NB4 (cell line): ENCODE measurements around the gene INSC.

Experiments
- POLR2A ChIP-seq: IDR thresholded peaks from 2 replicates; pipeline ENCODE4 v1.6.1; 2011; ENCODE audit warnings: mild to moderate bottlenecking; ENCODE audit not compliant: insufficient read length; ENCODE audit errors: extremely low read depth
- TF ChIP-seq, protein P1 (sequence below): IDR thresholded peaks from one replicate; pipeline ENCODE4 v1.5.1; 2012; ENCODE audit warnings: low read depth, low read length

DNA sequence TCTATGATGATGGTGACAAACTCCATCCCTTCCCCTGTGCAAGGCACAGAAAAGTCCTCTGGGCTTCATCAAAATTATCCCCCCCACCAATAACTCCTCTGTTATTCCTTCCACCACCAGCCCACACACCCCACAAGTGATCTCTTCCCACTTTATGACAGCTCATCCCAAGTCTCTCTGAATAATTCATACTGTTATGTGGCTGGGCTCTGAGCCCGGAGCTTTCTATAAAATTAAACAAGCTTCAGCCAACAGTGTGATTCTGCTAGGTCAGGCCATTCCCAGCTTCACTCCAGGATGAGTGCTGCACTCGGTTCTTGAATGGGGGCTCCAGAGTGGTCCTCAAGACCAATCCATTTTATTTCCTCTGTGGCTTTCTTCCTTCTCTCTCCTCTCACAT, 83.0 kb downstream of the INSC start:
- TF ChIP-seq, protein P1, sequence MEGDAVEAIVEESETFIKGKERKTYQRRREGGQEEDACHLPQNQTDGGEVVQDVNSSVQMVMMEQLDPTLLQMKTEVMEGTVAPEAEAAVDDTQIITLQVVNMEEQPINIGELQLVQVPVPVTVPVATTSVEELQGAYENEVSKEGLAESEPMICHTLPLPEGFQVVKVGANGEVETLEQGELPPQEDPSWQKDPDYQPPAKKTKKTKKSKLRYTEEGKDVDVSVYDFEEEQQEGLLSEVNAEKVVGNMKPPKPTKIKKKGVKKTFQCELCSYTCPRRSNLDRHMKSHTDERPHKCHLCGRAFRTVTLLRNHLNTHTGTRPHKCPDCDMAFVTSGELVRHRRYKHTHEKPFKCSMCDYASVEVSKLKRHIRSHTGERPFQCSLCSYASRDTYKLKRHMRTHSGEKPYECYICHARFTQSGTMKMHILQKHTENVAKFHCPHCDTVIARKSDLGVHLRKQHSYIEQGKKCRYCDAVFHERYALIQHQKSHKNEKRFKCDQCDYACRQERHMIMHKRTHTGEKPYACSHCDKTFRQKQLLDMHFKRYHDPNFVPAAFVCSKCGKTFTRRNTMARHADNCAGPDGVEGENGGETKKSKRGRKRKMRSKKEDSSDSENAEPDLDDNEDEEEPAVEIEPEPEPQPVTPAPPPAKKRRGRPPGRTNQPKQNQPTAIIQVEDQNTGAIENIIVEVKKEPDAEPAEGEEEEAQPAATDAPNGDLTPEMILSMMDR: no peak
- TF ChIP-seq POLR2A: no peak
